Central memory CD4-positive, alpha-beta T cell (primary cell): ENCODE results near the gene GRID1.

Experiments used
- DNase-seq: peaks from one replicate; pipeline ENCODE4 v3.0.0; 2022

GRID1 gene

GRCh38 chr10:86203162-86203905 lies 163.3 kb downstream of the GRID1 start:
- no peak for DNase-seq

DNA sequence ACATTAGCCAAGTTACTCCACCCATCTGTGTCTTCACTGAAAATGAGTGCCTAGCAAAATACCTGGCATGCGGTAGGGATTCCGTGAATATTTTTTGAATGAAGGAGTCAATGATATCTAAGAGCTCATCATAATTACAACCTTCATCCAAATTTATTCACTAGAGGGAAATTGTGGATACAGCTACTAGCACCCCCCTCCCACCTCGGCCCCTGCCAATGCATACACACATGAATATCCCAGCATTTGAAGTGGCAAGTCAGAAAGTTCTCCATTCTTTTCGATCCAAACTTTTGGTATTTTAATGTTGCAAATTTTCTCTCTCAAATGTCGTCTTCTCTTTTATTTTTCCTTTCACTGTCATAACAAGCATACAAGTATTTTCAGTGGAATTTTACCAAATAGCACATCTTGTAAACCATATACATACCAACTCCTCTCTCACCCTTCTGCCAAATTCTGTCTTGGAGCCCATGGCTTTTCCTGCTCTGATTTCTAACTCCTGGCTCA lies 164.3 kb downstream of the GRID1 start:
- no peak for DNase-seq

- no peak for DNase-seq
These were observed 165.7 kb downstream of the GRID1 start for GRCh38 chr10:86200867-86201266.

DNA sequence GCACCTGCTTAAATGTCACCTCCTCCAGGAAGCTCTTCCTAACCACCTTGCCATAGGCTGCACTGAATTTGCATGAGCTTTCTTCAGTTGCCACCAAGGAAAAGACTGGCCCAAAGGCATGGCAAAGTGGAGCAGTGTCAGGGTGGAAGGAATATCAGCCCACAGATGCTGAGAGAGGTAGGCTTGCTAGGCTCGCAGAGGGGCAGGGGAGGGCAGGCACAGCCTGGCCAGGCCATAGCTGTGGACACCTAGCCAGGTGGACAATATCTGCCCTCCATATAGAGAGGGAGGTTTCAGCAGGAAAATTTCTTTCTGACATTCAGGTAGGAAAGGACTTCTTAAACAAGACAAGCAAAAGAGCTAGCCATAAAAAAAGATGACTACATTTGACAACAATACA lies 166.3 kb downstream of the GRID1 start:
- DNase-seq: no peak

- no peak for DNase-seq
These were observed 167.6 kb downstream of the GRID1 start for GRCh38 chr10:86199041-86199440.

GRCh38 chr10:86198271-86198670 lies 168.3 kb downstream of the GRID1 start:
- DNase-seq: no peak

- no peak for DNase-seq
These were observed 169.3 kb downstream of the GRID1 start for GRCh38 chr10:86197166-86197790.

GRCh38 chr10:86195521-86196157 lies 171.0 kb downstream of the GRID1 start:
- DNase-seq: no peak

DNA sequence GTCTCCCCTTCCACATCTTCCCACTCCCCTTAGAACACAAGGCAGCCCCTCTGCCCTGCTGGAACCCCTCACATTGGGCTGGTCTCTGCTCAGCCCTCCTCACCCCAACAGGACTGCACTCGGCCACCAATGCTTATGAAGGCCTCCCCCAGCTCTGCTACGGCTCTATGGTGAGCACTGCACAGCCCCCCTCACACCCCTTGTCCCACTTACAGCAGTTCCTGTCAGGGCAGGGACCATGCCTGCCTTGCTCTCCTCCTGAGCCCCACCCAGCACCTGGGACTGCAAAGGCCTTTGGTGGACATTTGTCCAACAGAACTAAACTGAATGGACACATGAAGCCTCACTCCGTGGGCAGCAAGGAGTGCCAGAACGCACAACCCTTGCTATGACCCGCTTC lies 171.9 kb downstream of the GRID1 start:
- DNase-seq: no peak

GRCh38 chr10:86193841-86194240 lies 172.8 kb downstream of the GRID1 start:
- no peak for DNase-seq

DNA sequence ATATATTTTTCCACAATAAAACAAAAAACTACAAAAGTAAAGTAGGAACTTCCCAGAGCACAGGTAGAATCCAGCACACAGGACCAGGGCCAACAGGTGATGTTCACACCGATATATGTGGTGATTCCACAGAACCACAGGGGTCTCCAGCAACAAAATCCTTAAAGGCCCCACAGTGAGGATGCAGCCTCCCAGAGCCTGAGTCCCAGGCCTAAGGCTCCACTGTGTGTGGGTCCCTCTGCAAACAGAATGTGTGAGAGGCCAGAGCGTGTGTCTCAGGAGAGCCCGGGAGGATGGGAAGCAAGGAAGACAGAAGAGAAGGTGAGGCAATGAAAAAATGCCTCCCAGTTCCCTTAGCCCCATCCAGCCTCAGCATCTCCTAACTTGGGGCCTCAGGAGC lies 173.9 kb downstream of the GRID1 start:
- DNase-seq: no peak

DNA sequence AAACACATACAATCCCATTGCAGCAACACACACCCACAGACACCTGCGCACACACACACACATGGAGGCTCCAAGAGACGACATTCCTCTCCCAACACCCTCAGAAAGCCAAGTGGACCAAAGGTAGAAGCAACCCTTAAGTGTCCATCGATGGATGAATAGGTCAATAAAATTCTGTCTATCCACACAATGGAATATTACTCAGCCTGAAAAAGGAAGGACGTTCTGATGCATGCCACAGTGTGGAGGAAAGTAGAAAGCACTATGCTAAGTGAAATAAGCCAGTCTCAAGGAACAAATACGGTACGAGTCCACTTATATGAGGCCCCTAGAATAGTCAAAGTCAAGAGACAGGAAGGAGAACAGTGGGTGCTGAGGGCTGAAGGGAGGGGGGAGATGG lies 174.4 kb downstream of the GRID1 start:
- no peak for DNase-seq

GRCh38 chr10:86191686-86192085 lies 174.9 kb downstream of the GRID1 start:
- no peak for DNase-seq

DNA sequence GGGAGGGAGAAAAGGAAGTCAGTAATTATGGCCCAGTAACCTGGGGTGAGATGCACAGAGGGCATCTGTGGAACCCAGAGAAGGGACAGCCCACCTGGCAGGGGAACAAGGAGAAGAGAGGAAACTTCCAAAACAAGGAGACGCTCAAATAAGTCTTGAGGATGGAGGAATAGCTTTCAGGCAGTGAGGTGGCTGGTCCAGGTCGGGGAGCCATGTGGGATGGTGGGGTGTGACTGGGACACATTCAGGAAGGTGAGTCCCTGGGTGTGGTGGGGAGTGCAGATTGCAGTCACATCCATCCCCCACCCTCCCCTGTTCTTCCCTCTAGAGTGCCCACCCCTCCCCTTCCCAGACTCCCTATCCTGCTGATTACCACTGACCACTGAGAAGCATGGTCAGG lies 175.4 kb downstream of the GRID1 start:
- no peak for DNase-seq

GRCh38 chr10:86190291-86190690 lies 176.3 kb downstream of the GRID1 start:
- DNase-seq: no peak

- no peak for DNase-seq
These were observed 176.7 kb downstream of the GRID1 start for GRCh38 chr10:86189891-86190290.

- no peak for DNase-seq
These were observed 177.6 kb downstream of the GRID1 start for GRCh38 chr10:86188796-86189558.

DNA sequence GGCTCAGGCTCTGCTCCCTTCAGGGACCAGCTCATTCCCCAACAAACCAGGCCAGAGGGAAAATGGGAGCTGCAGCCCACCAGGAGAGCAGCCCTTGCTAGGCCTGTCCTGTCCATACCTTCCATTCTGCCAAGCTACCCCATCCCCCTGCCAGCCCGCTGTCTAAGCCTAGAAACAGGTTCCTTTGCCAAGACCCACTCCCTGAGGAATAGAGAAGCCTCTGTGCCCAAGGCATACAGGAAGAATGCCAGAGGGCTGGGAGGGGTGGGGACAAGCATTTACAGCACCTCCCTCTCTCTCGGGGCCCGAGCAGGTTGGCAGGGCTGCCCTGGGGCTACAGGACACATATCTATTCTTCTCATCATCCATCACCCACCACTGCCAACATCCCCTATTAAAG lies 178.3 kb downstream of the GRID1 start:
- no peak for DNase-seq

DNA sequence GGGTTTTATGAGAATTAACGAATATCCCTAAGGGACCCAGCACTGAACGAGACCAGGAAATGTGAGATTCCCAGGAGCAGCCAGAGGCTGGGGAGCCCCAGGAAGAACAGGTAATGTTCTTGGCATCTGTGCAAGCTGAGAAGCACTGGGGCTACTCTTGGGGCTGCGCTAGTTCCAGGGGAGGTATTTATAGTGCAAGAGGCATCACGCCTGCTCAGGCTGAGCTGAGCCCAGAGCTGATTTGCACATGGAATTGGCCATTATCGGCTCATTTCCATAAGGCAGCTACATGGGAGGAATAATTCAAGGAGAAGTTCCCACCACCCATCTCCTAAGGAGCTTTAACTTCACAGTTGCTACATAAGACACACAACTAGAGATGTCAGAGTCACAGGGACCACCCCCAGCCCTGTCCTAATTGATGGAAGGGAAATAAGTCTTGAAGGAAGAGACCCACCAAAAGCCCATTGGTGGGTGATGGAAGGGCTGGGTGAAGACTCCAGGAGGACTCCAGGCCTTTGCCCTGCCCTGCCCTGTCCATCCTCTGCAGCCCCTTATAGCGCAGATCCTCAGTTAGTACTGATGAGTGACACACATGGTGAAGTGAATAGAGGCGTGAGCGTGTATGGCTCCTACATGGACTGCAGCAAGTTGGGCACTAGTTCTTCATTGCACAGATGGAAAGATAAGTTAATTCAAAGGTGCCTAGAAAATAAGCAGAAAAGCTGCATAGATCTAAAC lies 178.9 kb downstream of the GRID1 start:
- no peak for DNase-seq

- DNase-seq: no peak
These were observed 180.0 kb downstream of the GRID1 start for GRCh38 chr10:86186633-86187032.

DNA sequence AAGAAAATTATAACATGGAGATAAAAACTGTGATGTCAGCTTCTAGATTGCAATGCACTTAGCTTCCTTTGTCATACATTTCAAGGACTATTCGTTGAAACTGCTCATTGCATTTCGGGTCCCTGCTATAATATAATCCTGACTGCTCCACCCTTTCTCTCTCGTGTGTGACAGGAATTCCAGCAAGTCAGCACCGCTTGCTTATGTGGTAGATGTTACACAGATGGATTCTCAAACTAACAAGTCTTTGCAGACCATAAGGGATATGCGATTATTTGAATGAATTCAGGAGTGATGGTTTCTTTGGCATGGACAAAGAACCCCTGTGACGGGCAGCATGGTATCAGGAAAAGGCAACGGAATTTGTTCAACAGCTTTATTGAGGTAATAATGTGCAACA lies 184.0 kb downstream of the GRID1 start:
- DNase-seq: no peak

- DNase-seq: no peak
These were observed 184.4 kb downstream of the GRID1 start for GRCh38 chr10:86182150-86182549.

- no peak for DNase-seq
These were observed 185.7 kb downstream of the GRID1 start for GRCh38 chr10:86180861-86181260.
